Measurements from ENCODE around the gene ZC3H8. TPM values are rescaled to one million over a fixed set of nuclear protein-coding genes. Genes with fewer than 3 reads are reported as not detected.

ZC3H8 gene
- total RNA-seq, 2 experiments from 2014 or later = 10.5 to 16.0 TPM

- DNase-seq = no peak
- CTCF ChIA-PET = interaction anchor here (1.3 kb wide), 1 partner anchor 16 kb away, joined by 3 read pairs; no protein-coding TSS in a partner anchor
- no peak for ATAC-seq
- H3K36me3 Mint-ChIP-seq = no peaks in the 10 kb centered on the region
- H3K27me3 Mint-ChIP-seq = no peaks in the 10 kb centered on the region
- H3K27ac Mint-ChIP-seq = no peak overlapping the region
- no peaks in the 10 kb centered on the region for H3K9me3 Mint-ChIP-seq (ENCODE audit: low read depth)
- H3K4me3 Mint-ChIP-seq = no peak overlapping the region
- H3K4me1 Mint-ChIP-seq = peaks cover 6% of the 10 kb centered on the region
These were observed 91.3 kb downstream of the ZC3H8 start for GRCh38 chr2:112163541-112163981.

GRCh38 chr2:112162956-112163355, 91.9 kb downstream of the ZC3H8 start:
- ATAC-seq (no peak), DNase-seq (no peak)
- Mint-ChIP-seq H3K9me3 (ENCODE audit: low read depth) (no peaks in the 10 kb centered on the region), H3K4me1 (peaks cover 3% of the 10 kb centered on the region), H3K36me3 (no peaks in the 10 kb centered on the region), H3K27ac (no peak overlapping the region), H3K4me3 (no peak overlapping the region), H3K27me3 (no peaks in the 10 kb centered on the region)
- CTCF ChIA-PET = interaction anchor here (1.3 kb wide), 1 partner anchor 16 kb away, joined by 3 read pairs; no protein-coding TSS in a partner anchor

- peaks cover 5% of the 10 kb centered on the region for H3K4me1 Mint-ChIP-seq
- H3K36me3 Mint-ChIP-seq = no peaks in the 10 kb centered on the region
- no peaks in the 10 kb centered on the region for H3K27me3 Mint-ChIP-seq
- H3K9me3 Mint-ChIP-seq (ENCODE audit: low read depth) = no peaks in the 10 kb centered on the region
- H3K27ac Mint-ChIP-seq = no peak overlapping the region
- no peak overlapping the region for H3K4me3 Mint-ChIP-seq
- CTCF ChIA-PET = interaction anchor here (1.3 kb wide), 1 partner anchor 15 kb away, joined by 3 read pairs; no protein-coding TSS in a partner anchor
- DNase-seq (no peak), ATAC-seq (no peak)
These were observed 92.5 kb downstream of the ZC3H8 start for GRCh38 chr2:112162341-112162740.

Other genes starting within 250 kb of the ZC3H8 start
- 10 to 100 TPM; 19.1 to 19.7 TPM for gene TMEM87B, start 199.8 kb downstream of the ZC3H8 start, total RNA-seq
- gene FBLN7, start 116.7 kb downstream of the ZC3H8 start, total RNA-seq = under 1 TPM; 0.26 to 0.63 TPM
- 10 to 100 TPM in 1 of 2 experiments, 1 to 10 TPM in 1; 6.9 to 12.1 TPM for gene ZC3H6, start 20.6 kb upstream of the ZC3H8 start, total RNA-seq
- gene RGPD8, start 178.6 kb upstream of the ZC3H8 start, total RNA-seq = 10 to 100 TPM in 1 of 2 experiments, 1 to 10 TPM in 1; 8.4 to 13.1 TPM
- gene TTL, start 227.1 kb upstream of the ZC3H8 start, total RNA-seq = 10 to 100 TPM; 33.0 to 41.2 TPM

Measured in activated CD8-positive, alpha-beta memory T cell treated with anti-CD3 and anti-CD28 coated beads, Interleukin-2, amount 10 ng/mL, durations not matched to agents 7 days and 5 days (primary cell).